ENCODE data around the gene GOLGA6C.
"Not testable (repeated sequence)": the region's sequence is repeated elsewhere in the genome, so short reads cannot be mapped to it uniquely, and the experiment has no call there.

DNA sequence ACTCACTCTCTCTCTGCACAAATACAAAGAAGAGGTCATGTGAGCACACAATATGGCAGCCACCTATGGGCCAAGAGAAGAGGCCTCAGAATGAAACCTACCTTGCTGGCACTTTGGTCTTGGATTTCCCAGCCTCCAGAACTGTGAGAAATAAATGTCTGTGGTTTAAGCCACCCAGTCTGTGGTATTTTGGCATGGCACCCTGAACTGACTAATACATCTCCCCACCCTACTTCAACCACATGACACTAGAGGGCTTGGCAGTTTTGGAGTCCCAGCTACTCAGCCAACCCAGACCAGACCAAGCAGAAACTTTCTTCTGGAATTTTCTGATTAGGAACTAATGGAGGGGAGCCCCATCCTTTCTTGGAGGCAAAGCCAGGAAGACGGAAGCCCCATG, 54.4 kb downstream of the GOLGA6C start:
- not testable (repeated sequence) for TF ChIP-seq POLR2AphosphoS5, POLR2A (IDR thresholded peaks at IDR 0.05)
- TF ChIP-seq, protein P1, sequence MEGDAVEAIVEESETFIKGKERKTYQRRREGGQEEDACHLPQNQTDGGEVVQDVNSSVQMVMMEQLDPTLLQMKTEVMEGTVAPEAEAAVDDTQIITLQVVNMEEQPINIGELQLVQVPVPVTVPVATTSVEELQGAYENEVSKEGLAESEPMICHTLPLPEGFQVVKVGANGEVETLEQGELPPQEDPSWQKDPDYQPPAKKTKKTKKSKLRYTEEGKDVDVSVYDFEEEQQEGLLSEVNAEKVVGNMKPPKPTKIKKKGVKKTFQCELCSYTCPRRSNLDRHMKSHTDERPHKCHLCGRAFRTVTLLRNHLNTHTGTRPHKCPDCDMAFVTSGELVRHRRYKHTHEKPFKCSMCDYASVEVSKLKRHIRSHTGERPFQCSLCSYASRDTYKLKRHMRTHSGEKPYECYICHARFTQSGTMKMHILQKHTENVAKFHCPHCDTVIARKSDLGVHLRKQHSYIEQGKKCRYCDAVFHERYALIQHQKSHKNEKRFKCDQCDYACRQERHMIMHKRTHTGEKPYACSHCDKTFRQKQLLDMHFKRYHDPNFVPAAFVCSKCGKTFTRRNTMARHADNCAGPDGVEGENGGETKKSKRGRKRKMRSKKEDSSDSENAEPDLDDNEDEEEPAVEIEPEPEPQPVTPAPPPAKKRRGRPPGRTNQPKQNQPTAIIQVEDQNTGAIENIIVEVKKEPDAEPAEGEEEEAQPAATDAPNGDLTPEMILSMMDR (IDR thresholded peaks at IDR 0.05): not testable (repeated sequence)
